PC-9 (cell line): ENCODE data around the gene RTL10. TPM values are rescaled to one million over a fixed set of nuclear protein-coding genes. Genes with fewer than 3 reads are reported as not detected.

Experiments
- BruUV-seq: library from RNA; stranded (reverse); fragments of 400-500 nt; replicated peaks from 2 replicates; lab custom pipeline; 2021; lab: Mats Ljungman, UMichigan
- CTCF ChIA-PET: fragments of 300-600 bp; sonication (Branson Sonifier 250); formaldehyde crosslinking; loops from one replicate; lab custom pipeline; 2022; ENCODE audit warnings: antibody characterized with exemption; lab: Charles Lee
- POLR2A ChIA-PET: fragments of 300-600 bp; sonication (Branson Sonifier 250); formaldehyde crosslinking; loops from one replicate; lab custom pipeline; 2022; ENCODE audit warnings: antibody characterized with exemption; ENCODE audit not compliant: unreplicated experiment; lab: Charles Lee
- DNase-seq, 2 experiments: peaks; one replicate each; pipeline versions ENCODE4 v3.0.0 to v3.0.0-alpha.2; 2015 to 2022; ENCODE audit warnings: mixed read lengths in 1 of 2
- H2AFZ ChIP-seq: fragments of 200-600 bp; sonication (generic); 2 replicates; pipeline ENCODE4 v1.8.1; 2017; ENCODE audit warnings: antibody characterized with exemption
- H3F3A ChIP-seq: fragments of 200-600 bp; sonication (generic); 2 replicates; pipeline ENCODE4 v1.8.1; 2017; ENCODE audit warnings: antibody characterized with exemption, mild to moderate bottlenecking, low read depth; ENCODE audit not compliant: insufficient read depth
- H3K27ac ChIP-seq: fragments of 200-600 bp; sonication (generic); 2 replicates; pipeline ENCODE4 v1.6.1; 2016; ENCODE audit warnings: mixed run types
- H3K27me3 ChIP-seq: fragments of 200-600 bp; sonication (generic); 2 replicates; pipeline ENCODE4 v1.6.1; 2016; ENCODE audit warnings: low read depth, mixed run types; ENCODE audit not compliant: insufficient read depth
- H3K36me3 ChIP-seq: fragments of 200-600 bp; sonication (generic); 2 replicates; pipeline ENCODE4 v1.6.1; 2016; ENCODE audit warnings: low read depth, mixed run types
- H3K4me1 ChIP-seq: fragments of 200-600 bp; sonication (generic); replicated peaks from 2 replicates; pipeline ENCODE4 v1.6.1; 2016; ENCODE audit warnings: mixed run types; ENCODE audit not compliant: insufficient read depth
- H3K4me2 ChIP-seq: fragments of 200-600 bp; sonication (generic); 2 replicates; pipeline ENCODE4 v1.6.1; 2017; ENCODE audit warnings: mixed run types
- H3K4me3 ChIP-seq: fragments of 200-600 bp; sonication (generic); 2 replicates; pipeline ENCODE4 v1.6.1; 2016; ENCODE audit warnings: mixed run types
- H3K79me2 ChIP-seq: fragments of 200-600 bp; sonication (generic); 2 replicates; pipeline ENCODE4 v1.6.1; 2017; ENCODE audit warnings: low read depth, mixed run types
- H3K9me2 ChIP-seq: fragments of 200-600 bp; sonication (generic); 2 replicates; pipeline ENCODE4 v1.8.1; 2017; ENCODE audit warnings: mild to moderate bottlenecking; ENCODE audit not compliant: insufficient read depth
- H3K9me3 ChIP-seq: fragments of 200-600 bp; sonication (generic); 2 replicates; pipeline ENCODE4 v1.8.1; 2016; ENCODE audit warnings: low read depth; ENCODE audit not compliant: insufficient read depth
- H4K20me1 ChIP-seq: fragments of 200-600 bp; sonication (generic); 2 replicates; pipeline ENCODE4 v1.8.1; 2017; ENCODE audit not compliant: insufficient read depth
- EZH2 ChIP-seq: fragments of 200-600 bp; sonication (generic); IDR thresholded peaks from 2 replicates; pipeline ENCODE4 v1.8.0; 2017; ENCODE audit warnings: antibody characterized with exemption, low read depth
- intact Hi-C: fragments of 100-400 bp; cut with micrococcal nuclease; formaldehyde crosslinking; loops from one replicate; pipeline ENCODE4 v1.10.0; 2022; ENCODE audit not compliant: unreplicated experiment
- total RNA-seq: library from RNA; stranded (reverse); gene quantifications from 2 replicates; pipeline ENCODE4 v1.2.3, GENCODE V29; 2021
- TF ChIP-seq, protein P1 (sequence below): fragments of 200-600 bp; sonication (generic); conservative IDR thresholded peaks from 2 replicates; pipeline ENCODE4 v1.6.1; 2017; ENCODE audit warnings: mixed run types, antibody characterized with exemption, mild to moderate bottlenecking, moderate library complexity

Gene RTL10
- total RNA-seq, 1 experiment from 2014 or later = 23.5 TPM

DNA sequence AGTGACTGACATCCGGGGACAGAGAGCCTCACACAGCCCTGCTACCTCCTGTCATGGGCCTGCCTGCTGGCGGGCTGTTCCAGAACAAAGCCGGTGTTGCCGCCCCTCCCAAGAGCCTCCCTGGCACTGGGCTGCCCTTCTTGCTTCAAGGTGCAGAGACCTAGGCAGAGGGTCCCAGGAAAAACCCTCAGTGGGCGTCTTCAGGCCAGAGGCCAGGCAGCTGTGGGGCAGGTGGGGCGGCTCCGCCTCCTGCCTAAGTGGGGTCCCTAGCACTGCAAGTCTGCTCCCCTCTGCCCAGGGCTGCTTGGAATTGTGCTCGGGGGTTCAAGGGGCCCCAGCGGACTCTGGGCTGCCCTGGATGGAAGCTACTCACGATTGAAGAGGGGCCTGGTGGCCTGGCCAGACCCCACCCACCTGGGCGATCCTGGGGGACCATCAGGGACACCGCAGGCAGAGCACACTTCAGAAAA lies 20.4 kb upstream of the RTL10 start:
- H4K20me1 ChIP-seq = no peaks in the 10 kb centered on the region
- intact Hi-C loops = loop anchor here (1.0 kb wide), 1 partner anchor 69 kb away; no protein-coding TSS in a partner anchor
- TF ChIP-seq, protein P1, sequence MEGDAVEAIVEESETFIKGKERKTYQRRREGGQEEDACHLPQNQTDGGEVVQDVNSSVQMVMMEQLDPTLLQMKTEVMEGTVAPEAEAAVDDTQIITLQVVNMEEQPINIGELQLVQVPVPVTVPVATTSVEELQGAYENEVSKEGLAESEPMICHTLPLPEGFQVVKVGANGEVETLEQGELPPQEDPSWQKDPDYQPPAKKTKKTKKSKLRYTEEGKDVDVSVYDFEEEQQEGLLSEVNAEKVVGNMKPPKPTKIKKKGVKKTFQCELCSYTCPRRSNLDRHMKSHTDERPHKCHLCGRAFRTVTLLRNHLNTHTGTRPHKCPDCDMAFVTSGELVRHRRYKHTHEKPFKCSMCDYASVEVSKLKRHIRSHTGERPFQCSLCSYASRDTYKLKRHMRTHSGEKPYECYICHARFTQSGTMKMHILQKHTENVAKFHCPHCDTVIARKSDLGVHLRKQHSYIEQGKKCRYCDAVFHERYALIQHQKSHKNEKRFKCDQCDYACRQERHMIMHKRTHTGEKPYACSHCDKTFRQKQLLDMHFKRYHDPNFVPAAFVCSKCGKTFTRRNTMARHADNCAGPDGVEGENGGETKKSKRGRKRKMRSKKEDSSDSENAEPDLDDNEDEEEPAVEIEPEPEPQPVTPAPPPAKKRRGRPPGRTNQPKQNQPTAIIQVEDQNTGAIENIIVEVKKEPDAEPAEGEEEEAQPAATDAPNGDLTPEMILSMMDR = no peak
- TF ChIP-seq EZH2 = no peak
- no peaks in the 10 kb centered on the region for H3F3A ChIP-seq
- CTCF ChIA-PET = interaction anchor here (0.6 kb wide), 1 partner anchor 186 kb away, joined by 3 read pairs; no protein-coding TSS in a partner anchor
- H3K4me2 ChIP-seq = no peak overlapping the region
- POLR2A ChIA-PET = no interaction called here
- no peaks in the 10 kb centered on the region for H3K9me2 ChIP-seq
- H2AFZ ChIP-seq = no peak overlapping the region
- no peaks in the 10 kb centered on the region for H3K27me3 ChIP-seq
- no peak overlapping the region for H3K4me3 ChIP-seq
- H3K36me3 ChIP-seq = no peaks in the 10 kb centered on the region
- BruUV-seq = no TSS peak
- H3K79me2 ChIP-seq = no peaks in the 10 kb centered on the region
- H3K27ac ChIP-seq = no peak overlapping the region
- no peak for DNase-seq
- no peaks in the 10 kb centered on the region for H3K9me3 ChIP-seq
- 0 out of 2 replicates have a peak, but pooled peaks cover 1% of the 10 kb centered on the region for H3K4me1 ChIP-seq

DNA sequence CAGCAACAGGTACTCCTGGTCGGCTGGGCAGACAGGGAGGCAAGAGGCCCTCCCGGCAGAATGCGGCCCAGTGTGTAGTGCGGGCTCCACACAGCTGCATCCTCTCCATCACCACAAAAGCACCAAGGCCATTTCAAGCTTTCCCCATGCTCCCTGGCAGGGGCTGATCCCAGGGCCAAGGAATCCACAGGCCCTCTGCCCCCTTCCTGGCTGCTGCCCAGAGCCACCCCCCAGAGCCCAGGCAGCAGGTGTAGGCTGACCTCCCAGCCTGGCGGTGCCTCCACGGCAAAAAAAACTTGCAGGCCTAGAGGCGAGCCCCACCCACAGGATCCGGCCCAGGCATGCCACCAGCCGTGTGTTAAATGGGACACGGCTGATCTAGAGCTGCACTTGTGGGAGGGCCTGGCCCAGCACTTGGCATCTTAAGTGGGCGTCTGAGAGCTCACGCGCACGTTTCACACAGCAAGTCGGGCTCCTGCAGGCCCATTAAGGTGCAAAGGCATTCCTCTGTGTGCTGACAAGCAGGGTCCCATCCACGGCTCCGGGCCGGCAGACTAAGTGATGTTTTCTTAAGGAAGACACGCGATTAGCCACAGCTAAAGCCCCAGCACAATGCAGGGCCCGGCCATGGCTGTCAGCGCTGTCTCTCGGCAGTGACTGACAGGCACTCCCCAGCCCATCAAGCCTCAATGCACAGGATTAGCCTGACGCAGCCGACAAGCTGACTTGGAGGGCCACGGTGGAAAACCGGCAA lies 19.8 kb upstream of the RTL10 start:
- Histone ChIP-seq H3K27ac (no peak overlapping the region), H3K9me2 (no peaks in the 10 kb centered on the region), H3F3A (no peaks in the 10 kb centered on the region), H3K79me2 (no peaks in the 10 kb centered on the region), H4K20me1 (no peaks in the 10 kb centered on the region), H3K27me3 (no peaks in the 10 kb centered on the region), H3K4me1 (no peaks in the 10 kb centered on the region), H3K36me3 (no peaks in the 10 kb centered on the region), H3K4me3 (no peak overlapping the region), H3K4me2 (no peak overlapping the region), H3K9me3 (no peaks in the 10 kb centered on the region), H2AFZ (no peak overlapping the region)
- CTCF ChIA-PET = no interaction called here
- intact Hi-C loops = loop anchor here (1.0 kb wide), 1 partner anchor 68 kb away; no protein-coding TSS in a partner anchor
- POLR2A ChIA-PET = no interaction called here
- DNase-seq = no peak
- TF ChIP-seq EZH2 = no peak
- TF ChIP-seq, protein P1 = no peak
- no TSS peak for BruUV-seq

DNA sequence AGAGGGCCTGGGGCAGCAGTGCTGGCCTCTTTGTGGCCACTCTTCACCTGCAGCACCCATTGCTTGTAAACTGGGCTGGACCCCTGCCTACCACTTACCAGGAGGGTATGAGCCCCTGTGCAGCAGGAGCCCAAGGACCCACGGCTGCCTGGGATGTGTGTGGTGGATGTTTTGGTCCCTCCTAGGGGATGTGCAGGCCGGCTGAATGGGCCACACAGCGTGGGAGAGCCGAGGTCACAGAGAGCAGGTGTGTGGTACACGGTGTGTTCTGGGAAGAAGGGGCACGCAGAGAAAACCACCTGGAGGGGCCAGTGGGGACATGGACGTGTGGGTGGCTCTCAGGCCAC lies 19.3 kb upstream of the RTL10 start:
- no TSS peak for BruUV-seq
- Histone ChIP-seq H3K4me1 (no peaks in the 10 kb centered on the region), H3K79me2 (no peaks in the 10 kb centered on the region), H3K4me3 (no peak overlapping the region), H3K27me3 (no peaks in the 10 kb centered on the region), H3K9me2 (no peaks in the 10 kb centered on the region), H4K20me1 (no peaks in the 10 kb centered on the region), H3K36me3 (no peaks in the 10 kb centered on the region), H2AFZ (no peak overlapping the region), H3K9me3 (no peaks in the 10 kb centered on the region), H3K4me2 (no peak overlapping the region), H3F3A (no peaks in the 10 kb centered on the region), H3K27ac (no peak overlapping the region)
- DNase-seq = no peak
- TF ChIP-seq, protein P1 = no peak
- TF ChIP-seq EZH2 = no peak
- POLR2A ChIA-PET = no interaction called here
- intact Hi-C loops = no loop called here
- CTCF ChIA-PET = no interaction called here
